Activated CD8-positive, alpha-beta memory T cell treated with anti-CD3 and anti-CD28 coated beads for 36 hours (primary cell): Measurements from ENCODE around the gene GRHL3. TPM values are rescaled to one million over a fixed set of nuclear protein-coding genes. Genes with fewer than 3 reads are reported as not detected.

Source experiments
- CTCF ChIA-PET: fragments of 350-600 bp; sonication (Branson Sonifier 250); formaldehyde crosslinking; loops from one replicate; lab custom pipeline; 2021; ENCODE audit warnings: antibody characterized with exemption; lab: Charles Lee
- POLR2A ChIA-PET: fragments of 350-600 bp; sonication (Branson Sonifier 250); formaldehyde crosslinking; loops from one replicate; lab custom pipeline; 2021; ENCODE audit warnings: antibody characterized with exemption; lab: Charles Lee
- total RNA-seq, 2 experiments: library from RNA; stranded (reverse); gene quantifications; one replicate each; pipeline ENCODE4 v1.2.3, GENCODE V29; 2021

GRHL3 gene
- total RNA-seq, 2 experiments from 2014 or later: not detected

GRCh38 chr1:24400065-24400464, 80.9 kb downstream of the GRHL3 start:
- CTCF ChIA-PET: interaction anchor here (0.8 to 1.4 kb wide), 3 partner anchors 9 to 201 kb away, joined by 3 to 9 read pairs (median 6); no protein-coding TSS in a partner anchor
- POLR2A ChIA-PET: no interaction called here

GRCh38 chr1:24403806-24404205, 84.6 kb downstream of the GRHL3 start:
- ChIA-PET CTCF (interaction anchor here (0.8 kb wide), 2 partner anchors 11 to 206 kb away, joined by 3 to 4 read pairs; no protein-coding TSS in a partner anchor), POLR2A (no interaction called here)

Other genes with a start within 250 kb of the GRHL3 start
- not detected for gene MYOM3, start 207.2 kb upstream of the GRHL3 start, total RNA-seq
- not detected for gene IL22RA1, start 176.2 kb upstream of the GRHL3 start, total RNA-seq
- 1 to 10 TPM; 4.3 to 5.6 TPM for gene IFNLR1, start 132.1 kb upstream of the GRHL3 start, total RNA-seq
- 1 to 10 TPM; 5.2 to 5.7 TPM for gene STPG1, start 94.4 kb downstream of the GRHL3 start, total RNA-seq
- 10 to 100 TPM; 34.8 to 34.9 TPM for gene NIPAL3, start 96.4 kb downstream of the GRHL3 start, total RNA-seq
- 10 to 100 TPM; 51.2 to 56.6 TPM for gene RCAN3, start 183.5 kb downstream of the GRHL3 start, total RNA-seq
- gene NCMAP, start 236.7 kb downstream of the GRHL3 start, total RNA-seq: under 1 TPM in 1 of 2 experiments, not detected in 1; 0.04 TPM